ENCODE data around the gene ERN1. TPM values are rescaled to one million over a fixed set of nuclear protein-coding genes. Genes with fewer than 3 reads are reported as not detected.

The ERN1 gene
- polyA plus RNA-seq, 1 donor (not counting 4 experiments of a cell fraction or from before 2014, with no cell fraction given) = 7.1 TPM

GRCh38 chr17:63996430-63997182, 133.3 kb downstream of the ERN1 start:
- TF ChIP-seq, protein P1, sequence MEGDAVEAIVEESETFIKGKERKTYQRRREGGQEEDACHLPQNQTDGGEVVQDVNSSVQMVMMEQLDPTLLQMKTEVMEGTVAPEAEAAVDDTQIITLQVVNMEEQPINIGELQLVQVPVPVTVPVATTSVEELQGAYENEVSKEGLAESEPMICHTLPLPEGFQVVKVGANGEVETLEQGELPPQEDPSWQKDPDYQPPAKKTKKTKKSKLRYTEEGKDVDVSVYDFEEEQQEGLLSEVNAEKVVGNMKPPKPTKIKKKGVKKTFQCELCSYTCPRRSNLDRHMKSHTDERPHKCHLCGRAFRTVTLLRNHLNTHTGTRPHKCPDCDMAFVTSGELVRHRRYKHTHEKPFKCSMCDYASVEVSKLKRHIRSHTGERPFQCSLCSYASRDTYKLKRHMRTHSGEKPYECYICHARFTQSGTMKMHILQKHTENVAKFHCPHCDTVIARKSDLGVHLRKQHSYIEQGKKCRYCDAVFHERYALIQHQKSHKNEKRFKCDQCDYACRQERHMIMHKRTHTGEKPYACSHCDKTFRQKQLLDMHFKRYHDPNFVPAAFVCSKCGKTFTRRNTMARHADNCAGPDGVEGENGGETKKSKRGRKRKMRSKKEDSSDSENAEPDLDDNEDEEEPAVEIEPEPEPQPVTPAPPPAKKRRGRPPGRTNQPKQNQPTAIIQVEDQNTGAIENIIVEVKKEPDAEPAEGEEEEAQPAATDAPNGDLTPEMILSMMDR (optimal IDR thresholded peaks at IDR 0.05 in 1 of 3, IDR thresholded peaks at IDR 0.05 in 1 of 3, conservative IDR thresholded peaks at IDR 0.05 in 1 of 3; ENCODE audit: extremely low read depth in 1 of 3, insufficient read depth in 2 of 3, low read length in 3 of 3) = no peak
- TF ChIP-seq EZH2 (IDR thresholded peaks at IDR 0.05; ENCODE audit: low read length) = no peak

GRCh38 chr17:63995626-63996025, 134.3 kb downstream of the ERN1 start:
- H3K27me3 ChIP-seq (ENCODE audit: control insufficient read depth, extremely low read depth, insufficient read depth, low read length) = peaks cover 43% of the 10 kb centered on the region
- TF ChIP-seq, protein P1 (optimal IDR thresholded peaks at IDR 0.05 in 1 of 3, IDR thresholded peaks at IDR 0.05 in 1 of 3, conservative IDR thresholded peaks at IDR 0.05 in 1 of 3; ENCODE audit: extremely low read depth in 1 of 3, insufficient read depth in 2 of 3, low read length in 3 of 3) = no peak
- TF ChIP-seq EZH2 (IDR thresholded peaks at IDR 0.05; ENCODE audit: low read length) = no peak
- no peak for FAIRE-seq

More at GRCh38 chr17:63996430-63997182, 133.3 kb downstream of the ERN1 start:
- DNase-seq (ENCODE audit: low read depth, low spot score) (no peak), FAIRE-seq (no peak)
- H3K79me2 ChIP-seq (ENCODE audit: control insufficient read depth, insufficient read depth, low read length) = no peaks in the 10 kb centered on the region
- H3K36me3 ChIP-seq (ENCODE audit: control insufficient read depth in 2 of 2, extremely low read depth in 1 of 2, insufficient read depth in 2 of 2, low read length in 2 of 2) = no peaks in the 10 kb centered on the region
- dilution Hi-C loops (cut with MboI; ENCODE audit: extremely low pct_ligation_motif_present, low sequenced_read_pairs) = no loop called here
- H3K27me3 ChIP-seq (ENCODE audit: control insufficient read depth, extremely low read depth, insufficient read depth, low read length) = peaks cover 43% of the 10 kb centered on the region
- H3K9ac ChIP-seq (ENCODE audit: control insufficient read depth, extremely low read depth, insufficient read depth, low read length) = no peak overlapping the region
- H3K4me1 ChIP-seq (ENCODE audit: control insufficient read depth, extremely low read depth, insufficient read depth, low read length) = peaks cover 4% of the 10 kb centered on the region
- H4K20me1 ChIP-seq (ENCODE audit: control insufficient read depth, extremely low read depth, insufficient read depth, low read length) = no peaks in the 10 kb centered on the region
- no peak overlapping the region for H2AFZ ChIP-seq (ENCODE audit: control insufficient read depth, low read length)
- H3K27ac ChIP-seq (ENCODE audit: control insufficient read depth, insufficient read depth, low read length) = no peak overlapping the region
- H3K4me2 ChIP-seq (ENCODE audit: control insufficient read depth, extremely low read depth, insufficient read depth, low read depth, low read length) = no peak overlapping the region
- no peaks in the 10 kb centered on the region for H3K9me3 ChIP-seq (ENCODE audit: control insufficient read depth, low read depth, low read length)
- no peaks in the 10 kb centered on the region for H3K9me1 ChIP-seq (ENCODE audit: control insufficient read depth, extremely low read depth, insufficient read depth, low read length)
- no peak overlapping the region for H3K4me3 ChIP-seq (ENCODE audit: control insufficient read depth in 2 of 3, extremely low read depth in 1 of 3, insufficient read depth in 2 of 3, low read depth in 1 of 3, low read length in 3 of 3)

More at GRCh38 chr17:63995626-63996025, 134.3 kb downstream of the ERN1 start:
- Histone ChIP-seq H3K4me2 (ENCODE audit: control insufficient read depth, extremely low read depth, insufficient read depth, low read depth, low read length) (no peak overlapping the region), H3K36me3 (ENCODE audit: control insufficient read depth in 2 of 2, extremely low read depth in 1 of 2, insufficient read depth in 2 of 2, low read length in 2 of 2) (no peaks in the 10 kb centered on the region), H3K9me1 (ENCODE audit: control insufficient read depth, extremely low read depth, insufficient read depth, low read length) (no peaks in the 10 kb centered on the region), H3K4me3 (ENCODE audit: control insufficient read depth in 2 of 3, extremely low read depth in 1 of 3, insufficient read depth in 2 of 3, low read depth in 1 of 3, low read length in 3 of 3) (no peak overlapping the region), H3K27ac (ENCODE audit: control insufficient read depth, insufficient read depth, low read length) (no peak overlapping the region), H3K9me3 (ENCODE audit: control insufficient read depth, low read depth, low read length) (no peaks in the 10 kb centered on the region), H3K79me2 (ENCODE audit: control insufficient read depth, insufficient read depth, low read length) (no peaks in the 10 kb centered on the region), H2AFZ (ENCODE audit: control insufficient read depth, low read length) (no peak overlapping the region), H4K20me1 (ENCODE audit: control insufficient read depth, extremely low read depth, insufficient read depth, low read length) (no peaks in the 10 kb centered on the region), H3K9ac (ENCODE audit: control insufficient read depth, extremely low read depth, insufficient read depth, low read length) (no peak overlapping the region), H3K4me1 (ENCODE audit: control insufficient read depth, extremely low read depth, insufficient read depth, low read length) (peaks cover 4% of the 10 kb centered on the region)
- DNase-seq (ENCODE audit: low read depth, low spot score) = no peak
- dilution Hi-C loops (cut with MboI; ENCODE audit: extremely low pct_ligation_motif_present, low sequenced_read_pairs) = no loop called here
